ENCODE results near the gene RBM33. TPM values are rescaled to one million over a fixed set of nuclear protein-coding genes. Genes with fewer than 3 reads are reported as not detected.

The RBM33 gene
- total and polyA plus RNA-seq, 2 of the 4 experiments (the other 2 are of a cell fraction): 7.3 to 10.8 TPM

DNA sequence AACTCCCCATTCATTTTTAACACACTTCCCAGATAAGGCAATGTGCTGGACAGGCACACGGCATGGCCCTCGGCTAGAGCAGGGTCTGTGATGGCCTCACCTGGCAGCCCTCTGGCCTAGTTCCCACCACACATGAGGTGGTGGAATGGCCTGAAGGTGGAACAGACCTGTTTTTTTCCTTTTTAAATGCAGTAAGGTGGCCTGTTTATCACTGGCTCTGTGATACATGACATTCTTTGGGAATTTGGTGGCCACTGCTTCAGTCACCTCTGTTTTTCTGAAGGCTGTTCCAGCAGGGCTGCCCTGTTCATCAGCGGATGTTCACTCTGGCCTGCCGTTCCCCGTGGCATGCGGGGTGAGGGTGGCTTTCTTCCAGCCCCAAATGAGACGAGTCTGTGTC lies 131.2 kb downstream of the RBM33 start:
- no peak overlapping the region for H2BK15ac ChIP-seq (ENCODE audit: low read depth, low read length)

More for the DNA sequence above, 131.2 kb downstream of the RBM33 start:
- dilution Hi-C loops (cut with HindIII; ENCODE audit: low sequenced_read_pairs, unreplicated experiment) (no loop called here), intact Hi-C loops (cut with micrococcal nuclease) (no loop called here), in situ Hi-C loops (cut with MboI; ENCODE audit: low sequenced_read_pairs) (no loop called here)
- Histone ChIP-seq H4K91ac (ENCODE audit: insufficient read depth, low read depth, low read length) (no peak overlapping the region), H3K18ac (ENCODE audit: low read depth, low read length) (no peak overlapping the region), H3K4me3 (ENCODE audit: insufficient read depth, low read depth, low read length) (no peak overlapping the region), H2BK120ac (ENCODE audit: low read depth, low read length) (no peak overlapping the region), H2AK5ac (ENCODE audit: low read depth, low read length) (no peak overlapping the region), H3K36me3 (ENCODE audit: control insufficient read depth, insufficient read depth, low read length) (peaks cover 42% of the 10 kb centered on the region), H2BK5ac (ENCODE audit: low read depth, low read length, poor library complexity, severe bottlenecking) (no peak overlapping the region), H3K4me1 (ENCODE audit: control insufficient read depth, insufficient read depth, low read length) (no peaks in the 10 kb centered on the region), H3K27ac (ENCODE audit: insufficient read depth, low read length) (no peak overlapping the region), H3K9me1 (ENCODE audit: insufficient read depth, low read length) (peaks cover 10% of the 10 kb centered on the region), H3K56ac (ENCODE audit: extremely low read depth, insufficient read depth, low read length) (no peak overlapping the region), H3K4me2 (ENCODE audit: low read depth, low read length) (no peak overlapping the region), H4K20me1 (ENCODE audit: insufficient read depth, low read length) (no peaks in the 10 kb centered on the region), H3K79me1 (ENCODE audit: low read depth in 1 of 2, low read length in 2 of 2) (peaks cover 8 to 12% of the 10 kb centered on the region in 2 experiments; a peak in 3 of 4 replicates), H2AFZ (replicated peaks; ENCODE audit: low read length, poor library complexity) (no peak overlapping the region), H3K9me3 (ENCODE audit: control insufficient read depth, insufficient read depth, low read length) (no peaks in the 10 kb centered on the region), H4K8ac (ENCODE audit: low read depth in 2 of 2, low read length in 2 of 2) (no peak overlapping the region), H2BK20ac (ENCODE audit: low read depth, low read length) (no peak overlapping the region), H3K27me3 (ENCODE audit: control insufficient read depth, insufficient read depth, low read length) (no peaks in the 10 kb centered on the region), H2AK9ac (replicated peaks; ENCODE audit: low read depth, low read length, poor library complexity) (no peak overlapping the region), H3K4ac (ENCODE audit: low read depth, low read length) (no peak overlapping the region), H4K5ac (ENCODE audit: low read depth, low read length) (no peak overlapping the region), H3K14ac (replicated peaks; ENCODE audit: low read depth, low read length) (no peak overlapping the region), H3K9ac (ENCODE audit: low read depth, low read length) (no peak overlapping the region), H3K23ac (ENCODE audit: low read depth, low read length) (no peak overlapping the region)
- no CpG with 5 or more reads among the region's 7 CpGs for whole genome bisulfite sequencing, 2 experiments (ENCODE audit: extremely low coverage in 2 of 2, insufficient read length in 1 of 2)
- TF ChIP-seq BHLHE40 (IDR thresholded peaks at IDR 0.05; ENCODE audit: low read depth, low read length): no peak
- no peak for TF ChIP-seq MAZ (IDR thresholded peaks at IDR 0.05; ENCODE audit: borderline replicate concordance, low read depth, low read length)
- no peak for TF ChIP-seq POLR2A (IDR thresholded peaks at IDR 0.05; ENCODE audit: low read depth, low read length)
- no peak for TF ChIP-seq CEBPB (IDR thresholded peaks at IDR 0.05; ENCODE audit: low read depth, low read length)
- TF ChIP-seq, protein P1, sequence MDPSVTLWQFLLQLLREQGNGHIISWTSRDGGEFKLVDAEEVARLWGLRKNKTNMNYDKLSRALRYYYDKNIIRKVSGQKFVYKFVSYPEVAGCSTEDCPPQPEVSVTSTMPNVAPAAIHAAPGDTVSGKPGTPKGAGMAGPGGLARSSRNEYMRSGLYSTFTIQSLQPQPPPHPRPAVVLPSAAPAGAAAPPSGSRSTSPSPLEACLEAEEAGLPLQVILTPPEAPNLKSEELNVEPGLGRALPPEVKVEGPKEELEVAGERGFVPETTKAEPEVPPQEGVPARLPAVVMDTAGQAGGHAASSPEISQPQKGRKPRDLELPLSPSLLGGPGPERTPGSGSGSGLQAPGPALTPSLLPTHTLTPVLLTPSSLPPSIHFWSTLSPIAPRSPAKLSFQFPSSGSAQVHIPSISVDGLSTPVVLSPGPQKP (IDR thresholded peaks at IDR 0.05; ENCODE audit: borderline replicate concordance, low read depth, low read length): no peak
- no peak for TF ChIP-seq RFX5 (IDR thresholded peaks at IDR 0.05; ENCODE audit: low read depth, low read length)
- TF ChIP-seq MXI1 (IDR thresholded peaks at IDR 0.05; ENCODE audit: borderline replicate concordance, low read depth, low read length): no peak
- no peak for TF ChIP-seq CHD1 (IDR thresholded peaks at IDR 0.05; ENCODE audit: low read depth, low read length)
- no peak for TF ChIP-seq RAD21 (IDR thresholded peaks at IDR 0.05; ENCODE audit: low read length)
- TF ChIP-seq FOS (IDR thresholded peaks at IDR 0.05; ENCODE audit: low read depth, low read length): no peak
- no peak for TF ChIP-seq MAFK (IDR thresholded peaks at IDR 0.05; ENCODE audit: low read depth, low read length)
- TF ChIP-seq, protein P2, sequence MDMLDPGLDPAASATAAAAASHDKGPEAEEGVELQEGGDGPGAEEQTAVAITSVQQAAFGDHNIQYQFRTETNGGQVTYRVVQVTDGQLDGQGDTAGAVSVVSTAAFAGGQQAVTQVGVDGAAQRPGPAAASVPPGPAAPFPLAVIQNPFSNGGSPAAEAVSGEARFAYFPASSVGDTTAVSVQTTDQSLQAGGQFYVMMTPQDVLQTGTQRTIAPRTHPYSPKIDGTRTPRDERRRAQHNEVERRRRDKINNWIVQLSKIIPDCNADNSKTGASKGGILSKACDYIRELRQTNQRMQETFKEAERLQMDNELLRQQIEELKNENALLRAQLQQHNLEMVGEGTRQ (IDR thresholded peaks at IDR 0.05; ENCODE audit: low read depth, low read length): no peak
- TF ChIP-seq, protein P3, sequence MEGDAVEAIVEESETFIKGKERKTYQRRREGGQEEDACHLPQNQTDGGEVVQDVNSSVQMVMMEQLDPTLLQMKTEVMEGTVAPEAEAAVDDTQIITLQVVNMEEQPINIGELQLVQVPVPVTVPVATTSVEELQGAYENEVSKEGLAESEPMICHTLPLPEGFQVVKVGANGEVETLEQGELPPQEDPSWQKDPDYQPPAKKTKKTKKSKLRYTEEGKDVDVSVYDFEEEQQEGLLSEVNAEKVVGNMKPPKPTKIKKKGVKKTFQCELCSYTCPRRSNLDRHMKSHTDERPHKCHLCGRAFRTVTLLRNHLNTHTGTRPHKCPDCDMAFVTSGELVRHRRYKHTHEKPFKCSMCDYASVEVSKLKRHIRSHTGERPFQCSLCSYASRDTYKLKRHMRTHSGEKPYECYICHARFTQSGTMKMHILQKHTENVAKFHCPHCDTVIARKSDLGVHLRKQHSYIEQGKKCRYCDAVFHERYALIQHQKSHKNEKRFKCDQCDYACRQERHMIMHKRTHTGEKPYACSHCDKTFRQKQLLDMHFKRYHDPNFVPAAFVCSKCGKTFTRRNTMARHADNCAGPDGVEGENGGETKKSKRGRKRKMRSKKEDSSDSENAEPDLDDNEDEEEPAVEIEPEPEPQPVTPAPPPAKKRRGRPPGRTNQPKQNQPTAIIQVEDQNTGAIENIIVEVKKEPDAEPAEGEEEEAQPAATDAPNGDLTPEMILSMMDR (conservative IDR thresholded peaks at IDR 0.05; ENCODE audit: low read depth, low read length): no peak
- no peak for TF ChIP-seq NFE2L2 (IDR thresholded peaks at IDR 0.05; ENCODE audit: low read depth, low read length)
- TF ChIP-seq RCOR1 (IDR thresholded peaks at IDR 0.05; ENCODE audit: insufficient replicate concordance, low read length): no peak
- no peak for TF ChIP-seq SMC3 (IDR thresholded peaks at IDR 0.05; ENCODE audit: low read depth, low read length)
- ChIA-PET CTCF (interaction anchor here (1.4 kb wide), 1 partner anchor 9 kb away, joined by 5 read pairs; no protein-coding TSS in a partner anchor), POLR2A (ENCODE audit: unreplicated experiment) (no interaction called here)
- BruUV-seq (replicated peaks): no TSS peak
- ATAC-seq (ENCODE audit: low read depth) (no peak), DNase-seq (no peak)
